HL-60/S4 treated with phorbol 12-myristate 13-acetate at 8.2 ng/mL for 4 days and 3 days (cell line): ENCODE data around the gene ALCAM.

Source experiments
- in situ Hi-C: fragments of 300-500 bp; cut with MboI; formaldehyde crosslinking; loops from 2 replicates; pipeline ENCODE4 v1.15.0; 2022; ENCODE audit warnings: low sequenced_read_pairs

The ALCAM gene

DNA sequence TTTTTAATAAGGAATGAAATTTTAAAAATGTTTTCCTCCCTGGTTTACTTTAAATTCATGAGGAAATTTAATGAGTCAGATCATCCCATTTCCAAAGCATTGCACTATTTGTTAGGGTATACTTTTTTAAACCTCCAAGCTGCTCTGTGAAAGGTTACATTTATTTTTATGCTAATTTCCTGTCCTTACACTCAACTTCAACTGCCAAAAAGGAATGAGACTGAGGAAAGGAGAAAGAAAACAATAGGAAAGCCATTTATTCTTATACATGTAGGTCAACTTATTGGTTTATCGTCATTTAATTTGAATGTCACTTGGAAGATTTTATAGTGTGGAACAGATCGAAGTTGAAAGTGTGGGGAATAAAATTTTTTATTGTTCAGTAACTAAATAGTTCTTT lies 104.1 kb downstream of the ALCAM start:
- in situ Hi-C loops = no loop called here

DNA sequence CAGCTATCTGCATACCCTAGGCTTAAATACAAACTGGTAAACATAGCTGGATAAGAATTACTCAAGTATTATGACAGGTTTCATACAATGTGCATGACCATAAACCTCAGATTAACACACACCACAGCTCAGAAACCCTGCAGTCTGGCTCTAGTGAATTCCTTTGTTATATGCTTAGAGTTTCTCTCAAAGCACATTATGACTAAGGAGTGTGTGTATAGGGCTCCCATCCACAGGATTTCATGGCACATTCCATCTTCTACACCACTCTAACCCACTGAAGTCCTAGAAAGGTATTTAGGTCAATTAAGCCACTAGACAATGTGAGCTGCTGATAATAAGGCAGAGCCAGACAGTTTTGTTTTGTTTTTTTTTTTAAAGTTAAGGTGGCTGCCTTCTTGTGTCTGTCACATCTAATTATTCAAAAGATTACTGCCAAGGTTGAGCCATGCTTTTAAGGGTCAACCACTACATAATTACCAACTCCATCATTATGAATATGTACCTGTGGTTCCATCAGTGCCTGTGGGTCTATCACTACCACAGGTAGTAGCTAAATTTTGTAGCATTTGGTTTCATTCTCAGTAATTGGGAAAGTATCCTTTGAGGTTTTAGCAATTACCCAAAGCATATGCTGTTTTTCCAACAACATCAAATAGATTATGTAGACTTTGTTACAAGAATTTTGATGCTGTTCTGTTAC lies 107.0 kb downstream of the ALCAM start:
- in situ Hi-C loops = no loop called here

DNA sequence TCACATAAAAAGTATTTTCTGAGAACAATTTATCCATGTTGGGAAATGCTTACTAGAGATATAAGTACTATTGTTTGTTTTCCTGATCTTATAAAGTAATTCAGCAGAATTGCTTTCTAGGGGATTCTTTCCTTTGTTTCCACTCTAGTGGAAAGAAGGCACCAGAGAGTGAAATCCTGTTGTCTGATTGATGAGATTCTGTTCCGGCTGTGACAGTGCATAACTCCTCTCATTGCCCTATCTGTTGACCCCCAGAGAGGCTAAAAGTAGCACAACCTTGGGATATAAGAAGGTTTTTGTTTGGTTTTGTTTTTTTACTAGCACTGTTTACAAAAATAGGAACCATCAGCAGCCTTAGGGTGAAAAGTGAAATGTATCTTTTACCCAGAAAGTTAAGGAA lies 114.1 kb downstream of the ALCAM start:
- in situ Hi-C loops = no loop called here

DNA sequence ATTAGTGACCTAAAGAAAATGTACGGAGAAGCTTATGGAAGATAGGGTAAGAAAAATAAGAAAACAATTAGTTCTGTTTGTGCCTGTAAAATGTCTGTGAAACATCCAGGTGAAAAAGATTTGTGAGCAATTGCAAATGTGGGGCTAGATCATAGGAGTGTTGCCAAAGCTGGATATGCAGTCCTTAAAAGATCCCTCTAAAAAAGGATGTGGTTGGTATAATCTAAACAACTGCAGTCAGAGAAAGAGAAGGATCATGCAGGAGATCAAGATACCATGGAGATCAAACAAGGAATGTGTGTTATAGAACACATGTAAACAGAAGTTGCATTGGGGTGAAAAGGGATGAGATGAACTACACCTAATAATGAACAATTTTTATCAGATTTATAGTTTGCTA lies 116.8 kb downstream of the ALCAM start:
- in situ Hi-C loops = no loop called here

DNA sequence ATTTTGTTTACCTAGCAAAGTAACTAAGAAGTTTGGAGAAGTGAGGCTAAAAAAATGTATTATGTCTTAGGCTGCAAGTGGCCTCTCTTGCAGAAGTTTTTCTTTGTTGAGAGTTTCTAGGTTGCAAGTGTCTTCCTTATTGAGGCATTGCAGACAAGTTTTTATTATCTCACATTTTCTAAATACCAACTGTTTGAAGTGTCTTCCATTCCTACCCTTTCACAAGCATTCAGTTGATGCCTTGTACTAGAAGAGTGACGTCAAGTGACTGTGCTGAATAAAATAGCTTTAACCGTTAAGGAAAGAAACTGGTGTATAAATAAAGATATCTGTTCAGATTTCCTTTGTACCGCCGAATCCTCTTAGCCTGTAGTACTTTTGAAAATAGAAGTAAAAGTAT lies 123.3 kb downstream of the ALCAM start:
- in situ Hi-C loops = no loop called here

DNA sequence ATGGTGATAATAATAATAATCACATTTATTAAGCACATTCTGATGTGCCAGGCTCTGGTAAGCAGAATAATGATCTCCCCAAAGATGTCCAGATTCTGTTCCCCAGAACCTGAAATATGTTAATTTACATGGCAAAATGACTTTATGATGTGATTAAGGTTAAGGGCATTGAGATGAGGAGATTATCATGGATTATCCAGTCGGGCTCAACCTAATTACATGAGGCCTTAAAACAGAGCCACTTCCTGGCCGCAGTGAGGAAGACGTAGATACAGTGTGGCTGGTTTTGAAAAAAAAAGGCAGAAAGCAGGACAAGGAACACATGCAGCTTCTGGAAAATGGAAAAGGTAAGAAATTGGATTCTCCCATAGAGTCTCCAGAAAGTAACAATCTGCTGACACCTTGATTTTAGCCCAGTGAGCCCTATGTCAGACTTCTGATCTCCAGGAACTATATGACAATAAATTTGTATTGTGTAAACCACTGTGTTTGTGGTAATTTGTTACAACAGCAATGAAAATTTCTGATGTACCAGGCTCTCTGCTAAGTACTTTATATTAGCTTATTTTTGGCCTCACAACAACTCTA lies 126.7 kb downstream of the ALCAM start:
- in situ Hi-C loops = no loop called here

DNA sequence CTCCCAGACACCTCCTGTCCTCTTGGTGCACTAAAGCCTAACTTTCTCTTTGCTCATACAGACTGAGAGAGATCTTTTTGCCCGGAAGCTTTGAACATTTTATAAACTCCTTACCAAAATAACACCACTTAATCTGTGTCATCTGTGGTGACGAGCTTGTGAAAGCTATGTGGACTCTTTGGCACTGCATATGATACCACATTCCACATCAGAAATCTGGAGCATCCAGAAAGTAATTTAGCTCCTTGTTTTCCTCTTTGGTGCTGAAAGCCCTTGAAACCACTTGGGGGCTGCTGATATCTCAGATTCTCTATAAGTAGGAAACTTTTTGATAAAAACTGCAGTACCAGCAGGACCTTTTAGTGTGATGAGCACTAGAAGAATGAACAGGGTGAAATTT lies 128.3 kb downstream of the ALCAM start:
- in situ Hi-C loops = no loop called here

DNA sequence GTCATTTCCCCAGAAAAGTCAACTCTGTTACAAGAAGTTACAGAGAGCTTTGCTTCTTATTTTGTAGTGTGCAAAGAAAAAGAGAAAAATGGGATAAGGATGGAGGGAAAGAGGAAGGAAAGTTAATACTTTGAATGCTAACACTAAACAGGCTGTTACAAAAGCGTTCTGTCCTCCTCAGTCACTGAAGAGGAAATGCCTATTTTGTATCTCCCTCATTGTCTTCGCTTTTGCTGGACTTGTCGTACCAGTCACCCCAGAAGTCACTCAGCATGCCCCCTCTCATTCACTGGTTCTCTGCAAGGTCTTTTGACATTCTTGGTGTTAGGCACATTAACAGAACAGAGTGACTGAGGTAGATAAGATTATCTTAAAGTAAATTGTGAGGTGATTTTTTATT lies 129.6 kb downstream of the ALCAM start:
- in situ Hi-C loops = no loop called here

DNA sequence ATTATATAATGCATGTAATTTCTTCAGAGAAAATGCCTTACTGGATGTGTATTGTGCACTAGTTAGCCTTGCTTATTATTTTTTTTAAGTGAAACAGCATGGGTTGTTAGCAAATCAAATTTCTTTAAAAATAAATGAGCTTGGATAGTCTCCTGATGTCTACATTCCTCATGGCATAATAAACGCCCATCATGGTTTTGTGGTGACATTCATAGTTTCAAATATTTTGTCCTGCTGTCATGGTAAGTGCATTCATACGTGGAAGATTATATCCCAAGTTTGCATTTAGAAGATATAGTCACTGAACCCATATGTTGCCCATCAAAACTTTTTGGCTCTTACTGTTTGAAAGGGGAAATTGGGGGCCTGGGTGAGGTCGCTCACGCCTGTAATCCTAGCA lies 130.7 kb downstream of the ALCAM start:
- in situ Hi-C loops = no loop called here

DNA sequence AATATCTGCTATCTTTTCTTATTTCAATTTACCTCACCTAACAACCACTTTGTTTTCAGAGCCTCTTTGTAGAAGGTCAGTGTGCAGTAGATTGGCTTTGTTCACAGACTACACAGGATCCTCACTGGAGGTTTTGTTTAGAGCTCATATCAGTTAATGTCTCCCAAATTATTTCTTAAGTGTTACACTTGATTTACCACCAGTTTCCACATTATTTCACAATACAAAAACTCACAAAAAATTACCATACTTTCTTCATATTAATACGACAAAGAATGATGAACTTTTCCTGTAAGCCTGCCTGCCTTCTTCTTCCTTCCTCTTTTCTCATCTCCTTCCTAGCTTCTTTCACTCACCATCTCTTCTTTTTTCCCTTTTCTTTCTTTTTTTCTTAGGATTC lies 133.3 kb downstream of the ALCAM start:
- in situ Hi-C loops = no loop called here

DNA sequence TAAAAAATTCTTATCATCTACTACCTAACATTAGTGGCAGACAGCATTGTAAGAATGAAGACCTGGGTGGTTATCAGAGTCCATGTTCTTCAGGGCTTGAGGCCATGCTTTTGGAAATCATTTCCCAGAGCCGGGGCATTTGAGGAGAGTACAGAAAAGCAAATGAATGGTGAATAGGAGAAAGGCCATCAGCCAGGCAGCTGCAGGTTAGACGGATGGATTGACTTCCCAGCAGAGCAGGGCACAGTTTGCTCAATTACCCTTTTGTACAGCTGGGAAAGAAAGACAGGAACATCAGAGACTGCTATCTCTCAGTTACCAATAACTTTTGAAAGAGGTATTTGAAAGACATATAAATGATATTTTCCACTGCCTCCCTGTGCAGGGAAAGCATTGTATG lies 135.6 kb downstream of the ALCAM start:
- in situ Hi-C loops = no loop called here

DNA sequence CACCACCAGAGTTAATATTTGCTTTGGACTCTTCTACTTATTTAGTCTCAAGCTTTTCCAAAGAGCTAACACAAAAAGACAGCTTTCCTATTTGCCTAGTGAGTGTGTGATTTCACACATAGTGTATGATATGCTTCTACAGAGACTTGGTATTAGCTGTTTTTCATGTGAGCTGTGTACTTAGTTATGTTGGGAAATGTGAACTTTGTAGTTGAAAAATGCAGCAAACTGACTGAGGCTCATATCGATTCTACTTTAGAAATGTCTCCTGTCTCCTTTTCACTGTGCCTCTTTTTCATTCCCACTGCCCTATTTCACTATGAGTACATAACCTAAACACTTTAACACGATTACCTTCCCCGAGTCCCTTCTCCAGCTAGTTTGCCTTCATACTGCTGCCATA lies 136.5 kb downstream of the ALCAM start:
- in situ Hi-C loops = no loop called here

DNA sequence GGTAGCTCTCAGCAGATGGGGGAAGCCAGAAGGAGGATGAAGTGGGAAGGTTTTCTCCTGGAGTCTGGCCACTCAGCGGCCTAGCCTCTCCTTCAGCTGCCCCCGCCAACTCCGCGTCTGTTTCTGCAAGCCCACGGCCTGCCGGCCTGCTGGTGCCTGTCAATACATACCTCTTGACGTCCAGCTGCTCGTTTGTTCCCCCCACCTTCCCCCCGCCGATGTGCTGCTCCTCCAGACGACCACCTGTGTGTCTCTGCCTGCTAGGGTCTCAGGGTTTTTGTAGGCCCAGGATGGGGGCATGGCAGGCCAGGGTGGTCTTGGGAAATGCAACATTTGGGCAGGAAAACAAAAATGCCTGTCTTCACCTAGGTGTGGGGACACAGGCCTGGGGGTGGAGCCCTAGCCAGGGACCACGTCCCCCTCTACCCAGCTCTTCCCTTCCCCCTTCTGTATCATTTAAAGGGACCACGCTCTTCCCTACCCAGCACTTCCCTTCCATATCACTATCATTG lies 137.8 kb downstream of the ALCAM start:
- in situ Hi-C loops = no loop called here

DNA sequence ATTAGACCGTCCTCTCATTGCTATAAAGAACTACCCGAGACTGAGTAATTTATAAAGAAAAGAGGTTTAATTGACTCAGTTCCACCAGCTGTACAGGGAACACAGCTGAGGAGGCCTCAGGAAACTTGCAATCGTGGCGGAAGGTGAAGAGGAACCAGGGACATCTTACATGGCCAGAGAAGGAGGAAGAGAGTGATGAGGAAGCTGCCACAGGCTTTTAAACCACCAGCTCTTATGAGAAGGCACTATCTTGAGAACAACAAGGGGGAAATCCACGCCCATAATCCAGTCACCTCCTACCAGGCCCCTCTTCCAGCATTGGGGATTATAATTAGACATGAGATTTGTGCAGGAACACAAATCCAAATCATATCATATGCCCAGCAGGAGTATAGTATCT lies 138.5 kb downstream of the ALCAM start:
- in situ Hi-C loops = no loop called here

DNA sequence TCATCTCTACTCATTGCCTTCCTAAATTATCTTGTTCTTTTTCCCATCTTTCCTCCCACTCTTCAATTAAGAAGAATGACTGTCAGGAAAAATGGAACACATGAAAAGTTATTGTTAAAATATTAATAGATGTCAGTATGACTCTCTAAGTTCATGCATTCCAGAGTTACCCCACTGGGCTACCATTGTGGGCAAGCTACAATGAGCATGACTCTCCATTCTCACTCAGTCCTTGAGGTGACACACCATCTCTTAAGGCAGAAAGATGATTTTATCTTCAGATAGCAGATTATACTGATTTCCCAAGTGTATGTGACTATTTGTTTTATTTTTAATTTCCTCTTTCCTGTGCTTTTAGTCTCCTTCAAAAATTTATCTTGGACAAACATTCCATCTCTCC lies 144.3 kb downstream of the ALCAM start:
- in situ Hi-C loops = no loop called here

DNA sequence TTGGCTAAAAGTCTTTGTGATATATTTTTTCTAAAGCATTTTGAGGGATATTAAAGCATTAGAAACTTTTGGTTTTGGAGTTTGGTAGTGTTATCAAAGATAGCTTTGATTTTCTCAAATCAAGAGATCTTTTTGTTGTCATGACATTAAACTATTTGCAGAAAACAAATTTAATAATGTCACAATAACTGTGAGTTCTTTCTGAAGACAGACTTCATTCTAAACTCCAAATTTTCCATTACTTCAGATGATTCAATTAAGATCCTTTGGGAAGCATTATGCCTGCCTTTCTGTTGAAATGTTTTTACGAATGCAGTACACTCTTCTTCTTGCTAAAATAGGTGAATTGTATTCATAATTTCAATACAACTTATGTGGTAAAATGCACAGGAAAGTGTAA lies 145.4 kb downstream of the ALCAM start:
- in situ Hi-C loops = no loop called here

DNA sequence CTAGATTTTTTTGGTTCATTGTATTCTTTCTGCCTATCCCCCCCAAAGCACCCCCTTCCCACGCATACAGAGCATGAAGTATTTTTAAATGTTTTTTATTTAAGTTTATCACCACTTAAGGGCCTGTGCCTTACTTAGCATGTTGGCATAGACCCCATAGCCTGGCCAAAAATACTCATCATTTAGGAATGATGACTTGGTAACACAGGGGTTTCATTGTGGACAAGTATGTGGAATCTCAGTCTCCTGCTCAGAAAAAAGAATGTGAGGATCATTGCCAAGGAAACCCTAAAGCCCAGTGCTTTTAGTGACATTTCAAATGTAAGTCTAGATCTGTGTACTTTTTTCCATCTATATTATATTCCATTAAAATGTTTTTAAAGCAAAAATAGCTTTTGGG lies 146.3 kb downstream of the ALCAM start:
- in situ Hi-C loops = no loop called here

DNA sequence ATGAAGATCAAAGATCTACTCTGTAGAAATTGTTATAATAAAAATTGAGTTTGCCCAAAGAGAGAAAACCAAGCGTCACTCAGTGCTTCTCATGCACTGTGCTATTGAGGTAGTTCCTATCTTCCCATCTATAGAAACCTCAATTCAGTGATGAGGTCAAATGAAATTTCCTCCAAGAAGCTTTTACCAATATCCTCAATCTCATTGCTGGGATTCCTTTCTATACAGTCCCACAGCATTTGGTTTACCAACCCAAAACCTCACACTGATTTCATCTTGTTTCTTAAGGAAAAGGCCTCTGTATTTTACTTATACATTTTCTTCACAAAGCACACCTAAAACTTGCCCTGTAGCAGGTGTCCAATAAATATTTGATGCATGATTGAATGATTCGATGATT lies 147.2 kb downstream of the ALCAM start:
- in situ Hi-C loops = no loop called here

DNA sequence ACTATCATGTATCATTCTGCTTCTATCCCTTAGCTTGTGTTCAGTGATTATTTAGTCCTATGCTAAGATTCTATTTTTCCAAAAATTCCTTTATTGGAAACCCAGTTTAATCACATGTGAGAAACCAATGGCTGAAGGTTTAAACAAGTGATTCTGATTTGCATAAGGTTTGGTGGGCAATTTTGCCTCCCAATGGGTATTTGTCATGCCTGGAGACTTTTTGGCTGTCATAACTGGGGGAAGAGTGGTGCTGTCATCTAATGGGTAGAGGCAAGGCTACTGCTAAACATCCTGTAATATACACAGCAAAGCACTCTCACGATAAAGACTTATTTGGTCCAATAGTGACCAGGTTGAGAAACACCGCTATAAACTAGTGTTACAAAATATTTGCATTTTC lies 148.7 kb downstream of the ALCAM start:
- in situ Hi-C loops = no loop called here

DNA sequence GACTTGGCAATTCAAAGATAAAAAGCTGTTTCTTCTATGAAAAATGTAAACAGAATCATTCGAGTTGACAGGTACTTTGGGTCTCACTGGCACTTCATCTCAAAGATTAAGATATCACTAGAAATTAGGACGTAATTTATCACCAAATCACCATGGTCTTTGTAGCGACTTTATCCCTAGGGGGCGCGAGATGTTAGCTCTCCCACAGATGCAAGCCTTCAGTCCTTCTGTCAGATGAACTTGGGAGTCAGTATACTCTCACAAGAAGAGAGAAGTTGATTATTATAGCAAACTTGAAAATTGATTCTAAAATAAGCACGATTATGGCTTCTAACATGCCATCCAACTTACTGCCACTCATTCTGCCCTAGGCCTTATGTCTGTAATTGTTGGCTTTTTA lies 150.3 kb downstream of the ALCAM start:
- in situ Hi-C loops = no loop called here

DNA sequence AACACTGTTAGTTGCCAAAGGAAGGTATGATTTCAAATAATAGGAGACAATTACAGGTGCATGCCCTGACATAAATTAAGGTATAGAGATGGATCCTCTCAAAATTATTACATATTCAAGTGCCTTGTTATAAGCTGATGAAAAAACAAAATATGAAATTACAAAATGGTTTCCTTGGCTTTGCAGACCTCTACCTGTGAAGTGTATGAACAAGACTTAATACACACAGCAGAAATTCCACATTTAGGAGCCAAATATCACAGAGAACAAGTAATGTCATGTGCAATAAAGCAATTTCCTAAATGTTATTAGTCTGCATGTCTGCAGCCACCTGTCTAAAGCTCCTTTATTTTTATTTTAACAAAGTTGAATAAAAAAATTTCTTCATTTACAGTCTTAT lies 151.5 kb downstream of the ALCAM start:
- in situ Hi-C loops = no loop called here

DNA sequence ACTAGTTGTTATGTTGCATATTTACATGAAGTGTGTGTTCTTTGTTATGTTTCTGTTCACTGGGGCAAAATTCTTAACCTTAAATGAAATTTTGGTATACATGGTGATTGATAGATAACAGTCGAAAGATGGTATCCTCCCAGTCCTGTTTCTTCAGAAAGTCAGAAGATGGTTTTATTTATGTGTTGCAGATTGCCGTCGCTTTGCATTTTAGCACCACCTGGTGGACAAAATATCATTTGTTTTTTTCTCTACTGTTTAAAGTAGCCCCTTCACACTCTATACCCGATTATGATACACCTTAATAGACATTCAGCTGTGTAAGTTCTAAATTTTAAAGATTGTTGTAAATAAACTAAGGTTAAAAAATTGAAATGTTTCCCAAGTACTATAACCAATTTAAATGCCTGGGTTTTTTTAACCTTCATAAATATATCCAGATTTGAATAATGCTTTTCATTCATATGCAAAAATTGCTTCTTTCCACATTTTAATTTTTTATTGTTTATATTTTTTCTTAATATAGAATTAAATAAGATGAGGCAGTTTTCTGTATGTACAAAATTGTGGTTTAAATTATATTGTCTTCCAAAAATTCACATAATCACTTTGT lies 152.2 kb downstream of the ALCAM start:
- in situ Hi-C loops = no loop called here
